ENCODE data around the gene SLC2A4RG.

Gene SLC2A4RG

GRCh38 chr20:63744574-63745423 is 5.2 kb downstream of the SLC2A4RG start:
- Histone ChIP-seq H3K27ac (ENCODE audit: poor library complexity, severe bottlenecking) (no peak overlapping the region), H3K4me3 (ENCODE audit: severe bottlenecking) (no peak overlapping the region), H3K4me1 (ENCODE audit: insufficient read depth, poor library complexity, severe bottlenecking) (peaks cover 4% of the 10 kb centered on the region), H3K27me3 (ENCODE audit: insufficient read depth, poor library complexity, severe bottlenecking) (no peaks in the 10 kb centered on the region), H3K9me3 (ENCODE audit: severe bottlenecking) (no peaks in the 10 kb centered on the region), H3K36me3 (ENCODE audit: low read depth) (peaks cover 31% of the 10 kb centered on the region)
- DNase-seq (ENCODE audit: low spot score) (peak; percentile 82), ATAC-seq (ENCODE audit: low read depth) (no peak)
- TF ChIP-seq, protein P1, sequence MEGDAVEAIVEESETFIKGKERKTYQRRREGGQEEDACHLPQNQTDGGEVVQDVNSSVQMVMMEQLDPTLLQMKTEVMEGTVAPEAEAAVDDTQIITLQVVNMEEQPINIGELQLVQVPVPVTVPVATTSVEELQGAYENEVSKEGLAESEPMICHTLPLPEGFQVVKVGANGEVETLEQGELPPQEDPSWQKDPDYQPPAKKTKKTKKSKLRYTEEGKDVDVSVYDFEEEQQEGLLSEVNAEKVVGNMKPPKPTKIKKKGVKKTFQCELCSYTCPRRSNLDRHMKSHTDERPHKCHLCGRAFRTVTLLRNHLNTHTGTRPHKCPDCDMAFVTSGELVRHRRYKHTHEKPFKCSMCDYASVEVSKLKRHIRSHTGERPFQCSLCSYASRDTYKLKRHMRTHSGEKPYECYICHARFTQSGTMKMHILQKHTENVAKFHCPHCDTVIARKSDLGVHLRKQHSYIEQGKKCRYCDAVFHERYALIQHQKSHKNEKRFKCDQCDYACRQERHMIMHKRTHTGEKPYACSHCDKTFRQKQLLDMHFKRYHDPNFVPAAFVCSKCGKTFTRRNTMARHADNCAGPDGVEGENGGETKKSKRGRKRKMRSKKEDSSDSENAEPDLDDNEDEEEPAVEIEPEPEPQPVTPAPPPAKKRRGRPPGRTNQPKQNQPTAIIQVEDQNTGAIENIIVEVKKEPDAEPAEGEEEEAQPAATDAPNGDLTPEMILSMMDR (IDR thresholded peaks at IDR 0.05; ENCODE audit: poor library complexity, severe bottlenecking), result no peak

GRCh38 chr20:63745424-63745805 is 5.8 kb downstream of the SLC2A4RG start:
- TF ChIP-seq, protein P1 (IDR thresholded peaks at IDR 0.05; ENCODE audit: poor library complexity, severe bottlenecking), result no peak

DNA sequence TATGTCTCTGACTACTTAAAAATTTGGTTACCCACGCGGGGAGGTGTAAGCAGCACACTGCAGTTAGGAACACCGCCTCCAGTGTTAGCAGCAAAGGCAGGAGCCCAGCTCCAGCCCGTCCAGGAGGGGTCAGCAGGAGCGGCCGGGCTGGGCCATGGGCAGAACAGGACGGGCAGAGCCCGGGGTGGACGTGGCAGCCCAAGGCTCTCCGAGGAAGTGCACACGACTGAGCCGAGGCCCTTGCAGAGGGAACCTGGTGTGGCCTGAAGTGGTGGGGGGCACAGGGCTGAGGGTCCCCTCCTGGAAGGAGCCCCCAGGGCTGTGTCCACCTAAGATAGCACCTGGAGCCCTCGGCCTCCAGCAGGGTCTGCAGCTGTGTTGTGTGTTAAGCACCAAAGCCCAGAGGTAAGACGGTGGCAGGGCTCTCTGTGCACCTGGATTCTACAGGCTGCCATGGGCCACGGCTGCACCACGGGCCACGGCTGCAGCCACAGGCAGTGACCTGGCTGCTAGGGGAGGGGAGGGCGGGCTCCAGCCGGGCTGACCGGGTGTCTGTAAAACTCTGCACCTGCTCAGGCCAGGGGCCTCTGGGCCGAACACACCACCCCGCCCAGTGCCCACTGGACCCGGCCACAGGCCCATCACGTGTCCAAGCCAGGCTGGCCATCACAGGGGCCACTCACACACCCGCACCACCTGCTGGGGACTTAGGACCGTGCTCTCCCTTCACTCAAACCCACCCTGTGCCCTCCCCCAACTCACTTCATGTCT is 6.6 kb downstream of the SLC2A4RG start:
- ATAC-seq (ENCODE audit: low read depth) (peak; percentile 8), DNase-seq (ENCODE audit: low spot score) (peak; percentile 85)
- Histone ChIP-seq H3K9me3 (ENCODE audit: severe bottlenecking) (no peaks in the 10 kb centered on the region), H3K27ac (ENCODE audit: poor library complexity, severe bottlenecking) (no peak overlapping the region), H3K36me3 (ENCODE audit: low read depth) (peaks cover 30% of the 10 kb centered on the region), H3K4me1 (ENCODE audit: insufficient read depth, poor library complexity, severe bottlenecking) (peaks cover 4% of the 10 kb centered on the region), H3K4me3 (ENCODE audit: severe bottlenecking) (no peak overlapping the region), H3K27me3 (ENCODE audit: insufficient read depth, poor library complexity, severe bottlenecking) (no peaks in the 10 kb centered on the region)
- TF ChIP-seq, protein P1 (IDR thresholded peaks at IDR 0.05; ENCODE audit: poor library complexity, severe bottlenecking), result no peak

More at GRCh38 chr20:63745424-63745805, 5.8 kb downstream of the SLC2A4RG start:
- H3K9me3 ChIP-seq (ENCODE audit: severe bottlenecking), result no peaks in the 10 kb centered on the region
- ATAC-seq (ENCODE audit: low read depth), result no peak
- no peak overlapping the region for H3K4me3 ChIP-seq (ENCODE audit: severe bottlenecking)
- H3K27me3 ChIP-seq (ENCODE audit: insufficient read depth, poor library complexity, severe bottlenecking), result no peaks in the 10 kb centered on the region
- peak; percentile 79 for DNase-seq (ENCODE audit: low spot score)
- peaks cover 4% of the 10 kb centered on the region for H3K4me1 ChIP-seq (ENCODE audit: insufficient read depth, poor library complexity, severe bottlenecking)
- peaks cover 31% of the 10 kb centered on the region for H3K36me3 ChIP-seq (ENCODE audit: low read depth)
- H3K27ac ChIP-seq (ENCODE audit: poor library complexity, severe bottlenecking), result no peak overlapping the region

DNA sequence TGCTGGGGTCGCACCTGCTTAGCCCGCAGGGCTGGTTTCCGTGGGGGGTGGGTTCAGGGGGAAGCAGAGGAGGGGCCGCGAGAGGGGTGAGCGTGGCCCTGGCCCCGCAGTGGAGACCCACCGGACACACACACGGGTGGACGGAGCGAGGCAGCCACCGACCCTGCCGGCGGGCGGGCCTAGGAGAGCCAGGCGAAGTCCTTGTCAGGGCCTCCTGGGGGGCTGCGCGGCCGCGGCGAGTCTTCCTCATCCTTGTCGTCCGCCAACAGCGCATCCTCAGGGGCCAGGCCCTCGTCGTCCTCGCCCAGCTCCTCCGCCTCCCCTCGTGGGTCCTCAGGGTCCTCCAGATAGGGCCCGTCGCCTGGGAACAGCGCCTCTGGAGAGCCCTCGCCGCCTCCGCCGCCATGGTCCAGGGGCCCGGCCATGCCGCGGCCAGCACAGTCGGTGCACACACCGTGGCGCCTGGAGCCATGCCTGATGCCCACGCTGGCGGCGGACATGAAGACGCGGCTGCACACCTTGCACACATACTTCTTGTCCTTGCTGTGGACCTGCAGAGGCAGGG is 7.3 kb downstream of the SLC2A4RG start:
- Histone ChIP-seq H3K4me1 (ENCODE audit: insufficient read depth, poor library complexity, severe bottlenecking) (no peaks in the 10 kb centered on the region), H3K9me3 (ENCODE audit: severe bottlenecking) (no peaks in the 10 kb centered on the region), H3K27me3 (ENCODE audit: insufficient read depth, poor library complexity, severe bottlenecking) (no peaks in the 10 kb centered on the region), H3K27ac (ENCODE audit: poor library complexity, severe bottlenecking) (no peak overlapping the region), H3K36me3 (ENCODE audit: low read depth) (peaks cover 23% of the 10 kb centered on the region), H3K4me3 (ENCODE audit: severe bottlenecking) (no peak overlapping the region)
- TF ChIP-seq, protein P1 (IDR thresholded peaks at IDR 0.05; ENCODE audit: poor library complexity, severe bottlenecking), result no peak
- peak; percentile 89 for DNase-seq (ENCODE audit: low spot score)
- no peak; the same call in 2 of the 3 replicates for ATAC-seq (ENCODE audit: low read depth)

All from RWPE2 (cell line).